ENCODE data around the gene OR2C1. TPM values are rescaled to one million over a fixed set of nuclear protein-coding genes. Genes with fewer than 3 reads are reported as not detected.

The OR2C1 gene
- 0.12 TPM in 1 of 2 replicates, not detected in the other for total RNA-seq

DNA sequence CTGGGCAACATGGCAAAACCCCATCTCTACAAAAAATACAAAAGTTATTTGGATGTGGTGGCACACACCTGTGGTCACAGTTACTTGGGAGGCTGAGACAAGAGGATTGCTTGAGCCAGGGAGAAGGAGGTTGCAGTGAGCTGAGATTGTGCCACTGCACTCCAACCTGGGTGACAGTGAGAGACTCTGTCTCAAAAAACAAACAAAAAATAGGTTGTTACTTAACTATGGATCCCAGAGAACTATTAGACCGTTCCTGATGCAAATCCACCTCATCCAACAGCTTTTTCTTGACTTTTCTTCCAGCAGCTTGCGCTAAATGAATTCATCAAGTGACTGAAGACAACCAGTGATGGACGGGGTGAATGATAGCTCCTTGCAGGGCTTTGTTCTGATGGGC, at the start of gene OR2C1:
TSS of gene OR2C1 (plus strand) at position 301 of the 400 bp plus-strand sequence. CDS start at position 353, 52 bp downstream.

DNA sequence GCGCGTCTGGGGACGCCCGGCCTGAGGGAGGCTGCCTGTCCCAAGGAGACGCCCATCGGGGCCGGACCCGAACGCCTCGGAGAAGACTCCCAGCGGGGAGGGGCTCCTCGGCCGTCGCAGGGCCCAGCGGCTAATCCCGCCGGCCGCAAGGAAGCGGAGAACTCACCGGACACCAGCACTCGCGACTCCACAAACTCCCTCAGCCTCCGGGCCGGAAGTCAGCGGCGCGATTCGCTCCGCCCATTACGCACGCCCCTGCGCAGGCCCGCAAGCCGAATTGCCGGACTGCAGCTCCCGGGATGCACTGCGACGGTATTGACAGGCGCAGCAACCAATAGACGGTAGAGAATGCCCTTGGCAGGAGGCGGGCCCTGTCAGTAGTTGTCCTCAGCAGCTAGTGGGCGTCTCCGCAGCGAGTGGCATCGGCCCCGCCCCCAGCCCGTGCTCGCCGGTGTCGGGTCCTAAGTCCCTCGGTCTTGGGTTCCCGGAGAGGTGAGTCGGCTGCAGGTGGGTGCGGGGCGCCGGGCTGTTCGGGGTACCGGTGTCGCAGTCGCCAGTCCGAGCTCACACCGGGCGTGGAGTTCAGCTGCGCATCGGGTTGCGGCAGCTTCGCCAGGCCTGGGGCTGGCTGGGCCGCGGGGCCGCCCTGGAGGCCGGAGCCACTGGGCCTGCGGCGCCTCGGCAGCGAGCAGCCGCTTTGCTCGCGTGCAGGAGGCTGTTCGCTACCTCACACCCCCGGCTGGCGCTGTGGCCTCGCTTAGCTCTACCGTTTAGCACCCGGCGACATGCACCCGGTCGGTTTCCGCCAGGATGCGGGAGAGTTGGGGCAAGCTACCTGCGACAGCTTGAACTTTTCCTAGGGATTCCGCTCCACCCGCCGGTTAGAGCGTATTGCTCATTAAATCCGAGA, 45.3 kb downstream of the OR2C1 start, which contains the start of the genes ZNF174 and ZSCAN32:
TSS of gene ZNF174 (plus strand) at position 437 of the 910 bp plus-strand sequence. CDS start 790 bp downstream, outside the sequence.
TSS of gene ZSCAN32 (minus strand) at position 226 of the 910 bp plus-strand sequence. CDS start 3,447 bp downstream, outside the sequence.

Other genes with a start within 250 kb of the OR2C1 start
- gene ZNF205, start 243.3 kb upstream of the OR2C1 start, total RNA-seq, result 11.3 and 11.6 TPM in 2 replicates
- gene ZNF213, start 220.9 kb upstream of the OR2C1 start, total RNA-seq, result 7.8 and 11.2 TPM in 2 replicates
- gene OR1F1, start 167.7 kb upstream of the OR2C1 start, total RNA-seq, result not detected in 2 replicates
- gene ZNF200, start 120.7 kb upstream of the OR2C1 start, total RNA-seq, result 5.2 and 8.3 TPM in 2 replicates
- 0.15 TPM in 1 of 2 replicates, not detected in the other for gene MEFV, start 99.3 kb upstream of the OR2C1 start, total RNA-seq
- 30.3 and 32.1 TPM in 2 replicates for gene ZNF263, start 72.4 kb upstream of the OR2C1 start, total RNA-seq
- 1.8 and 4.1 TPM in 2 replicates for gene TIGD7, start 50.5 kb upstream of the OR2C1 start, total RNA-seq
- 10.9 and 19.3 TPM in 2 replicates for gene ZNF75A, start 50.4 kb upstream of the OR2C1 start, total RNA-seq
- gene ZSCAN32, start 45.1 kb downstream of the OR2C1 start, total RNA-seq, result 7.8 and 9.2 TPM in 2 replicates
- gene ZNF174, start 45.3 kb downstream of the OR2C1 start, total RNA-seq, result 9.9 and 11.8 TPM in 2 replicates
- gene ZNF597, start 87.6 kb downstream of the OR2C1 start, total RNA-seq, result 1.7 and 2.0 TPM in 2 replicates
- 24.1 and 31.1 TPM in 2 replicates for gene NAA60, start 87.8 kb downstream of the OR2C1 start, total RNA-seq
- gene C16orf90, start 139.6 kb downstream of the OR2C1 start, total RNA-seq, result not detected in 2 replicates
- gene CLUAP1, start 145.1 kb downstream of the OR2C1 start, total RNA-seq, result 13.2 and 19.5 TPM in 2 replicates
- gene NLRC3, start 221.5 kb downstream of the OR2C1 start, total RNA-seq, result 0.19 TPM in 1 of 2 replicates, not detected in the other